Osteocyte (in vitro differentiated cells): ENCODE results near the gene SIM2. TPM values are rescaled to one million over a fixed set of nuclear protein-coding genes. Genes with fewer than 3 reads are reported as not detected.

Experiments
- DNase-seq: peaks from one replicate; pipeline ENCODE4 v3.0.0; 2021; ENCODE audit warnings: mixed read lengths; ENCODE audit not compliant: unreplicated experiment; ENCODE audit errors: extremely low spot score
- H3K27ac Mint-ChIP-seq: one replicate; pipeline ENCODE4 v1.8.0; 2021; ENCODE audit warnings: mild to moderate bottlenecking, mixed read lengths; ENCODE audit not compliant: unreplicated experiment
- H3K27me3 Mint-ChIP-seq: one replicate; pipeline ENCODE4 v1.8.0; 2021; ENCODE audit warnings: mixed read lengths; ENCODE audit not compliant: unreplicated experiment
- H3K36me3 Mint-ChIP-seq: one replicate; pipeline ENCODE4 v1.8.0; 2021; ENCODE audit warnings: mixed read lengths; ENCODE audit not compliant: unreplicated experiment
- H3K4me1 Mint-ChIP-seq: one replicate; pipeline ENCODE4 v1.8.0; 2021; ENCODE audit warnings: mixed read lengths; ENCODE audit not compliant: unreplicated experiment
- H3K4me3 Mint-ChIP-seq: one replicate; pipeline ENCODE4 v1.8.0; 2021; ENCODE audit warnings: mild to moderate bottlenecking, moderate library complexity, mixed read lengths; ENCODE audit not compliant: unreplicated experiment
- H3K9me3 Mint-ChIP-seq: one replicate; pipeline ENCODE4 v1.8.0; 2021; ENCODE audit warnings: mixed read lengths; ENCODE audit not compliant: unreplicated experiment
- total RNA-seq: library from RNA; stranded (reverse); gene quantifications from 2 replicates; pipeline ENCODE4 v1.2.1, GENCODE V29; 2021
- TF ChIP-seq, protein P1 (sequence below): fragments of 200-600 bp; sonication (generic); IDR thresholded peaks from 2 replicates; pipeline ENCODE4 v1.5.0; 2021; ENCODE audit warnings: antibody characterized with exemption, mild to moderate bottlenecking, moderate library complexity

The SIM2 gene
- total RNA-seq, 1 donor from 2014 or later = 1.5 TPM

DNA sequence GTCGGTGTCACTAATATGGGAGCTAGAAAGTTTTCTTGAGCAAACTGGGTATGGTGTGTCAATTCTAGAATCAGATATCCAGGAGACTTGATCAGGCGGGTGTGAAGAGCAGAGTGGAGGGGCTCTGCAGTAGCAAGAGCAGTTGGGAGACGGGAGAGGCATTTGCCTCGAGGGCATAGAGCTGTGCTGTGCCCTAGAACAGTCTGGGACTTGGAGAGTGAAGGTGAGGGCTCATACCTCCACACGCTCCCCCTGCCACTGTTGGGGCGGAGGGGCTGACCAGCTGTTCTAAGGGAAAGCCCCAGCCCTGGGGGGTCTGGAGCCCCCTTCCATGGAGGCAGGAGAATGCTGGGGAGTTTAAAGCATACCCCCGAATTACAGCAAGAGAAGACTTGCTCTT is 33.8 kb downstream of the SIM2 start:
- Mint-ChIP-seq H3K27me3 (peaks cover 16% of the 10 kb centered on the region), H3K27ac (no peak overlapping the region), H3K4me1 (no peaks in the 10 kb centered on the region), H3K36me3 (no peaks in the 10 kb centered on the region), H3K9me3 (no peaks in the 10 kb centered on the region), H3K4me3 (no peak overlapping the region)
- DNase-seq = peak; percentile 81
- TF ChIP-seq, protein P1, sequence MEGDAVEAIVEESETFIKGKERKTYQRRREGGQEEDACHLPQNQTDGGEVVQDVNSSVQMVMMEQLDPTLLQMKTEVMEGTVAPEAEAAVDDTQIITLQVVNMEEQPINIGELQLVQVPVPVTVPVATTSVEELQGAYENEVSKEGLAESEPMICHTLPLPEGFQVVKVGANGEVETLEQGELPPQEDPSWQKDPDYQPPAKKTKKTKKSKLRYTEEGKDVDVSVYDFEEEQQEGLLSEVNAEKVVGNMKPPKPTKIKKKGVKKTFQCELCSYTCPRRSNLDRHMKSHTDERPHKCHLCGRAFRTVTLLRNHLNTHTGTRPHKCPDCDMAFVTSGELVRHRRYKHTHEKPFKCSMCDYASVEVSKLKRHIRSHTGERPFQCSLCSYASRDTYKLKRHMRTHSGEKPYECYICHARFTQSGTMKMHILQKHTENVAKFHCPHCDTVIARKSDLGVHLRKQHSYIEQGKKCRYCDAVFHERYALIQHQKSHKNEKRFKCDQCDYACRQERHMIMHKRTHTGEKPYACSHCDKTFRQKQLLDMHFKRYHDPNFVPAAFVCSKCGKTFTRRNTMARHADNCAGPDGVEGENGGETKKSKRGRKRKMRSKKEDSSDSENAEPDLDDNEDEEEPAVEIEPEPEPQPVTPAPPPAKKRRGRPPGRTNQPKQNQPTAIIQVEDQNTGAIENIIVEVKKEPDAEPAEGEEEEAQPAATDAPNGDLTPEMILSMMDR = no peak

DNA sequence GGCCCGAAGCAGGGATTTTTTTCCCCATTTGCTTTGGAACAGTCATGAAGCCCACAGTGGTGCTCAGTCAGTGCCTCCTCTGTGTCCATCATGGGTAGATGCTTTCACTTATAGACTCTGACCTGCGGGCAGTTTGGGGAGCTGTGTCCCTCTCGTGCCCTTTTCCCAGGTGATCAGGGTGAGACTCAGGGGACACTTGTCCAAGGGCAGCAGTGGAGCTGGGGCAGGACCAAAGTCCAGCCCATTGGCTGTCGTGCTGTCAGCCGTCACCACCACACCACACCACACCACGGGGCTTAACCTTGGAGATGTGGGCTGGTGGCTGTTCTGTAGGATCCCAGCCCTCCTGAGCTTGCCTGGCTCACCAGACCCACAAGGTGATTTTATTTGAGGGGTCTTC is 34.9 kb downstream of the SIM2 start:
- TF ChIP-seq, protein P1 = no peak
- H3K27ac Mint-ChIP-seq = no peak overlapping the region
- H3K4me3 Mint-ChIP-seq = no peak overlapping the region
- H3K4me1 Mint-ChIP-seq = no peaks in the 10 kb centered on the region
- H3K36me3 Mint-ChIP-seq = no peaks in the 10 kb centered on the region
- DNase-seq = peak; percentile 69
- H3K27me3 Mint-ChIP-seq = peaks cover 17% of the 10 kb centered on the region
- H3K9me3 Mint-ChIP-seq = no peaks in the 10 kb centered on the region

DNA sequence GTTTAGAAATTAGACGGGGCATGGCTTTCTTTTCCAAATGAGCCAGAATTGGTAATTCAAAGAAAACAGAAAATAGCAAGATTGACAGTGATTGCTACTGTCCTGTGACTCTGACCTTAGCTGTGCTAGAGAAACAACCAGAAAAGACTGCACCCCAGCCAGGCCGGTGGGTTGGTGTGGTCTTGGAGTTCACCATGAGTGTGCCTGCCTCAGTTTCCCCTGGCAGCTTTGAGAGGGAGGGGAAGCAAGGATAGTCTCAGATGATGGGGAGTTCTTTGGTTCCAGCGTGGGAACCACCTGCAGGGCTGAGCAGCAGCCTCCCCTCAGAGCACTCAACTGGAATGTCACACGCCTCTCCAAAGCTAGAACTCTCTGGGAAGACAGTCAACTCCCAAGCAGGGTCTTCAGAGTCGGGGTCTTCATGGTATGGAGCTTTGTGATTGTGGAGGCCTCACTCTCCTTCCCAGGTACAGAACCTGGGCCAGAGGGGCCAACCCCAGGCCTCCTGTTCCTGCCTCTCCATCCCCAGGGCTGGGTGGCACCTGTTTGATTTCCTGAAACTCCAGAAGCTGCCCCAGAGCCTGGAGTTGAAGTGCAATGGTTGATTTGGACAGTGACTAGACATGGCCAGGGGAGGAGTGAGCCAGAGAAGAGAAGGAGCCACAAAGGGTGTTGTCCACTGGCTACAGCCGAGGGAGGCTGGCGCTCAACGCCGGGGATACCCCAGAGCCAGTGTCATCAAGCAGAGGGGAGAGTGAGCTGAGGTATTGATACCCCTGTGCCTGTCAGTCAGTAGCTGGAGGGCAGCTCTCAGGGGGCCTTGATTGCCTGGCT is 35.7 kb downstream of the SIM2 start:
- Mint-ChIP-seq H3K36me3 (no peaks in the 10 kb centered on the region), H3K9me3 (no peaks in the 10 kb centered on the region), H3K27ac (no peak overlapping the region), H3K4me1 (no peaks in the 10 kb centered on the region), H3K4me3 (no peak overlapping the region), H3K27me3 (peaks cover 21% of the 10 kb centered on the region)
- peak; percentile 71 for DNase-seq
- TF ChIP-seq, protein P1 = no peak

DNA sequence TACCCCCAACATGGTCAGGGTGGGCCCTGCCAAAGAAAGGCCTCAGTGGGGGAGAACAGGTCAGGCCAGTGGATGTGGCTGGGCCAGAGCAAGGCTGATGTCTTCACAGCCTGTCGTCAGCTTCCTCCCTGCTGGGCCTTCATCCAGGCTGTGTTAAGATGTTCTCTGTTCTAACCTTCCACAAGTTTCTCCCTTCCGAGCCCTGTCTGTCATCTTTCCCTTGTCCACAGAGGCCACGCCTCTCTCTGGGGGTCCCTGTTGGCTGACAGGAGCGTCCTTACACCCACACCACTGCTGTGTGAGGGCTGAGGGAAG is 36.2 kb downstream of the SIM2 start:
- no peaks in the 10 kb centered on the region for H3K4me1 Mint-ChIP-seq
- peaks cover 18% of the 10 kb centered on the region for H3K27me3 Mint-ChIP-seq
- DNase-seq = peak; percentile 78
- H3K9me3 Mint-ChIP-seq = no peaks in the 10 kb centered on the region
- no peaks in the 10 kb centered on the region for H3K36me3 Mint-ChIP-seq
- no peak overlapping the region for H3K4me3 Mint-ChIP-seq
- no peak overlapping the region for H3K27ac Mint-ChIP-seq
- TF ChIP-seq, protein P1 = no peak

DNA sequence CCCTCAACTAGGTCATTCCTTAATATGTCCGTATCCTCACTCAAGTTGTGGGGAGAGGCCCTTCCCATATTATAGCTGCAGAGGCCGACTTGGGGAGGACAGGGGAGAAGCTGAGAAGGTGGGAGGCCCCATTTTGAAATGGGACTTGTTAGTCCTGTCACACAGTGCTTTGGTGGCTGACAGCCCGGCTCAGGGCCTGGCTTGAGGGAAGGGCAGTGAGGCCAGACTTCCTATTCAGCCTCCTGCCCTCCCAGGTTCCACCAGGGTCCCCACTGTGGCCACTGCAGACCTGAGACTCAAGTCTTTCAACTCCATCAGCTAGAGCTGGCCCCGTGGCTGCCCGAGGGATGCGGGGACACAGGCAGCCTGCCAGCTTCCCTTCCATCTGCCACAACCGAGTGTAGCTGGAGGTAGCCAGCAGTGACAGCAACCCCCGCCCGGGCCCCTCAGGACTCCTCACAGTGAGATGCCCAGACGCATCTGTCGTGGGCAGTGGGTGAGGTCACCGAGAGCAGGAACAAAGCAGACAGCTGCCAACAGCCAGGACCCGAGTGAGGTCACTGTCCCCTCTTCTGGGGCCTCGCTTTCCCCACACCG is 36.9 kb downstream of the SIM2 start:
- Mint-ChIP-seq H3K27ac (no peak overlapping the region), H3K36me3 (no peaks in the 10 kb centered on the region), H3K27me3 (peaks cover 13% of the 10 kb centered on the region), H3K9me3 (no peaks in the 10 kb centered on the region), H3K4me1 (no peaks in the 10 kb centered on the region), H3K4me3 (no peak overlapping the region)
- TF ChIP-seq, protein P1 = no peak
- peak; percentile 82 for DNase-seq
